ENCODE measurements around the gene DDHD1.

GRCh38 chr14:53027041-53027440 is 126.1 kb downstream of the DDHD1 start:
- TF ChIP-seq EZH2phosphoT487 (IDR thresholded peaks at IDR 0.05; ENCODE audit: borderline replicate concordance), result no peak
- TF ChIP-seq CTCF (conservative IDR thresholded peaks at IDR 0.05; ENCODE audit: low read length), result no peak
